ENCODE results near the gene CHMP5.

GRCh38 chr9:33270146-33270545 is 5.3 kb downstream of the CHMP5 start:
- TF ChIP-seq POLR2A (IDR thresholded peaks at IDR 0.05) (no peak), CTCF (IDR thresholded peaks at IDR 0.05) (no peak), EP300 (IDR thresholded peaks at IDR 0.05) (no peak)

Data from sigmoid colon (tissue), 4 donors.